HepG2 (cell line): ENCODE measurements around the gene KCNT1. TPM values are rescaled to one million over a fixed set of nuclear protein-coding genes. Genes with fewer than 3 reads are reported as not detected.

Experiments used
- ATAC-seq: fragments of 200-7000 bp; cut with Tn5 transposase; 3 replicates; pipeline ENCODE4 v1.9.1; 2020; ENCODE audit warnings: mild to moderate bottlenecking, moderate library complexity
- BruUV-seq: library from RNA; stranded (reverse); fragments of 400-500 nt; replicated peaks from 2 replicates; lab custom pipeline; 2021; lab: Mats Ljungman, UMichigan
- CTCF ChIA-PET: fragments of 300-600 bp; formaldehyde crosslinking; extraction: SDS; loops from one replicate; lab custom pipeline; 2021; ENCODE audit warnings: low total read pairs, inconsistent platforms, low intra/inter-chr PET ratio; lab: Yijun Ruan, JAX
- POLR2A ChIA-PET: fragments of 350-600 bp; sonication (Branson Sonifier 250); formaldehyde crosslinking; loops from one replicate; lab custom pipeline; 2020; ENCODE audit warnings: antibody characterized with exemption, inconsistent platforms; lab: Yijun Ruan, JAX
- DNase-seq: peaks from one replicate; pipeline ENCODE4 v3.0.0-alpha.2; 2015; ENCODE audit warnings: low spot score
- FAIRE-seq: peaks from 3 replicates; lab custom pipeline; 2011; peaks lifted over from hg19 to GRCh38; lab: Jason Lieb, UNC
- H2AFZ ChIP-seq: one replicate; pipeline ENCODE4 v1.6.1; 2011; ENCODE audit warnings: low read length, inconsistent platforms
- H3K27ac ChIP-seq: fragments of 300-600 bp; 3 replicates; pipeline ENCODE4 v1.8.0; 2011; ENCODE audit warnings: mixed run types, mild to moderate bottlenecking, mixed read lengths, low read length, inconsistent platforms; ENCODE audit not compliant: insufficient read depth; ENCODE audit errors: extremely low read length
- H3K27me3 ChIP-seq, 2 experiments: fragments of 200-600 bp in 1 of 2; 2 replicates in 1 of 2; 3 replicates in 1 of 2; pipeline versions ENCODE4 v1.6.0 to v1.8.0; 2011; ENCODE audit warnings: low read length in 2 of 2, mild to moderate bottlenecking in 2 of 2, moderate library complexity in 2 of 2, inconsistent platforms in 1 of 2; ENCODE audit not compliant: insufficient read depth in 2 of 2, control insufficient read depth in 1 of 2
- H3K36me3 ChIP-seq, 2 experiments: fragments of 200-600 bp in 1 of 2; replicated peaks in 1 of 2; 2 replicates in 1 of 2; 3 replicates in 1 of 2; pipeline versions ENCODE4 v1.5.1 to v1.8.0; 2011; ENCODE audit warnings: low read length in 2 of 2, inconsistent platforms in 1 of 2; ENCODE audit not compliant: insufficient read depth in 2 of 2, control insufficient read depth in 1 of 2
- H3K4me1 ChIP-seq: 2 replicates; pipeline ENCODE4 v1.5.1; 2012; ENCODE audit warnings: low read length, inconsistent platforms; ENCODE audit not compliant: insufficient read depth
- H3K4me2 ChIP-seq: 2 replicates; pipeline ENCODE4 v1.6.0; 2011; ENCODE audit warnings: low read depth, low read length, inconsistent platforms
- H3K4me3 ChIP-seq, 3 experiments: fragments of 200-600 bp in 1 of 3; sonication (generic), shearing (Covaris generic) in 1 of 3; replicated peaks in 1 of 3; 2 replicates each; pipeline ENCODE4 v1.5.1; 2011 to 2016; ENCODE audit warnings: low read length in 3 of 3, inconsistent platforms in 2 of 3, low read depth in 2 of 3, mild to moderate bottlenecking in 2 of 3, control low read depth in 1 of 3, mixed read lengths in 1 of 3; ENCODE audit not compliant: insufficient read depth in 1 of 3
- H3K79me2 ChIP-seq: one replicate; pipeline ENCODE4 v1.6.1; 2011; ENCODE audit warnings: low read length, inconsistent platforms; ENCODE audit not compliant: insufficient read depth
- H3K9ac ChIP-seq: 2 replicates; pipeline ENCODE4 v1.6.0; 2011; ENCODE audit warnings: mild to moderate bottlenecking, low read depth, low read length, inconsistent platforms; ENCODE audit not compliant: insufficient read depth
- H3K9me3 ChIP-seq: 2 replicates; pipeline ENCODE4 v1.5.1; 2012; ENCODE audit warnings: mild to moderate bottlenecking, low read length
- H4K20me1 ChIP-seq: 2 replicates; pipeline ENCODE4 v1.6.0; 2011; ENCODE audit warnings: inconsistent platforms, mild to moderate bottlenecking, low read length, moderate library complexity; ENCODE audit not compliant: insufficient read depth
- KLF13 ChIP-seq: sonication (generic); formaldehyde crosslinking; IDR thresholded peaks from 2 replicates; pipeline ENCODE4 v1.4.0; 2020; ENCODE audit warnings: mild to moderate bottlenecking, missing genetic modification reagents
- NFE2 ChIP-seq: sonication (generic); formaldehyde crosslinking; IDR thresholded peaks from 2 replicates; pipeline ENCODE4 v1.4.0; 2020; ENCODE audit warnings: missing genetic modification reagents
- NONO ChIP-seq, 2 experiments: fragments of 450-650 bp in 1 of 2; sonication (generic) in 1 of 2; formaldehyde crosslinking in 1 of 2; IDR thresholded peaks in 1 of 2; conservative IDR thresholded peaks in 1 of 2; 2 replicates each; pipeline versions ENCODE4 v1.6.1 to v1.8.0; 2017 to 2022; ENCODE audit warnings: mild to moderate bottlenecking in 1 of 2, missing genetic modification reagents in 1 of 2, moderate library complexity in 1 of 2
- NR2F2 ChIP-seq: IDR thresholded peaks from 2 replicates; pipeline ENCODE4 v1.6.1; 2012; ENCODE audit warnings: low read depth, inconsistent platforms, borderline replicate concordance
- NR3C1 ChIP-seq: sonication (generic); formaldehyde crosslinking; IDR thresholded peaks from 2 replicates; pipeline ENCODE4 v1.4.0; 2020; ENCODE audit warnings: missing genetic modification reagents
- POGK ChIP-seq: sonication (generic); formaldehyde crosslinking; conservative IDR thresholded peaks from 2 replicates; pipeline ENCODE4 v1.8.0; 2022; ENCODE audit warnings: mild to moderate bottlenecking, moderate library complexity, missing genetic modification reagents
- PRMT3 ChIP-seq: sonication (generic); formaldehyde crosslinking; IDR thresholded peaks from 2 replicates; pipeline ENCODE4 v1.8.1; 2022; ENCODE audit warnings: low read depth, mild to moderate bottlenecking, moderate library complexity, missing genetic modification reagents, borderline replicate concordance
- WIZ ChIP-seq: sonication (generic); formaldehyde crosslinking; IDR thresholded peaks from 2 replicates; pipeline ENCODE4 v1.5.1; 2020; ENCODE audit warnings: mild to moderate bottlenecking, missing genetic modification reagents
- ZNF136 ChIP-seq: sonication (generic); formaldehyde crosslinking; IDR thresholded peaks from 2 replicates; pipeline ENCODE4 v1.8.1; 2022; ENCODE audit warnings: low read depth, mild to moderate bottlenecking, moderate library complexity, missing genetic modification reagents
- ZNF530 ChIP-seq: sonication (generic); formaldehyde crosslinking; IDR thresholded peaks from 2 replicates; pipeline ENCODE4 v1.5.0; 2020; ENCODE audit warnings: low read depth, mild to moderate bottlenecking, missing genetic modification reagents
- ZNF558 ChIP-seq: sonication (generic); formaldehyde crosslinking; IDR thresholded peaks from 2 replicates; pipeline ENCODE4 v1.9.0; 2022; ENCODE audit warnings: mild to moderate bottlenecking, missing genetic modification reagents, borderline replicate concordance
- ZNF75D ChIP-seq: sonication (generic); formaldehyde crosslinking; IDR thresholded peaks from 2 replicates; pipeline ENCODE4 v1.8.1; 2023; ENCODE audit warnings: missing genetic modification reagents, mild to moderate bottlenecking, borderline replicate concordance
- ZNF839 ChIP-seq: sonication (generic); formaldehyde crosslinking; IDR thresholded peaks from 2 replicates; pipeline ENCODE4 v1.4.0; 2020; ENCODE audit warnings: missing genetic modification reagents, mild to moderate bottlenecking, borderline replicate concordance
- WGBS: methylation state at CpG from one replicate; pipeline ENCODE4 v1.1.6; 2017; ENCODE audit warnings: low lambda C conversion rate; 5-methylcytosine and 5-hydroxymethylcytosine counted together
- in situ Hi-C: cut with HindIII; loops from 2 replicates; pipeline ENCODE4 v1.10.0; 2017; ENCODE audit warnings: low pct_unique_long_range_greater_than_20kb; ENCODE audit not compliant: extremely low pct_ligation_motif_present
- intact Hi-C: fragments of 100-400 bp; cut with micrococcal nuclease; formaldehyde crosslinking; loops from one replicate; pipeline ENCODE4 v1.10.0; 2022; ENCODE audit not compliant: unreplicated experiment
- polyA plus RNA-seq, 8 experiments: library from polyadenylated mRNA; depleted of rRNA in 3 of 8; stranded (reverse) in 7 of 8; unstranded in 1 of 8; fragments of >200 nt; fragmentation: Illumina TruSeq in 4 of 8; extraction: Trizol in 4 of 8; gene quantifications; 2 replicates each; pipeline versions ENCODE4 v1.2.1 to v1.2.3, GENCODE V29; 2011 to 2016; ENCODE audit warnings: low read depth in 4 of 8, missing spikeins in 1 of 8, mixed read lengths in 1 of 8; ENCODE audit not compliant: insufficient read depth in 1 of 8
- total RNA-seq, 5 experiments: library from RNA; depleted of rRNA; stranded (reverse); fragments of >200 nt; fragmentation: Illumina TruSeq; extraction: Trizol; gene quantifications; 2 replicates each; pipeline ENCODE4 v1.2.3, GENCODE V29; 2016; ENCODE audit warnings: low read depth in 1 of 5
- TF ChIP-seq, protein P1 (sequence below): sonication (generic); formaldehyde crosslinking; IDR thresholded peaks from 2 replicates; pipeline ENCODE4 v1.5.0; 2020; ENCODE audit warnings: mild to moderate bottlenecking, missing genetic modification reagents, moderate library complexity

Gene KCNT1
- total and polyA plus RNA-seq, 2 of the 13 experiments (the other 11 are each of a cell fraction or from before 2014, with no cell fraction given): not detected

- BruUV-seq: no TSS peak
- H4K20me1 ChIP-seq: 0 out of 2 replicates have a peak, but pooled peaks cover 5% of the 10 kb centered on the region
- no peak overlapping the region for H3K4me3 ChIP-seq
- ChIA-PET POLR2A (no interaction called here), CTCF (no interaction called here)
- peaks cover 15 to 48% of the 10 kb centered on the region in 2 experiments; a peak in 4 of 5 replicates for H3K27me3 ChIP-seq
- FAIRE-seq (no peak), DNase-seq (no peak), ATAC-seq (no peak)
- WGBS: 19% methylated on average over 4 of the region's 4 CpGs
- intact Hi-C loops (no loop called here), in situ Hi-C loops (no loop called here)
- no peak for TF ChIP-seq NFE2 (CRISPR knock-in tag)
- no peaks in the 10 kb centered on the region for H3K79me2 ChIP-seq
- H3K4me2 ChIP-seq: no peak overlapping the region
- H2AFZ ChIP-seq: no peak overlapping the region
- no peak overlapping the region for H3K9ac ChIP-seq
- H3K36me3 ChIP-seq: no peaks in the 10 kb centered on the region
- H3K9me3 ChIP-seq: no peaks in the 10 kb centered on the region
- H3K27ac ChIP-seq: no peak overlapping the region
- no peaks in the 10 kb centered on the region for H3K4me1 ChIP-seq
Measured at GRCh38 chr9:135795391-135795790, 93.4 kb downstream of the KCNT1 start.

- DNase-seq: no peak
- Histone ChIP-seq H3K36me3 (no peaks in the 10 kb centered on the region), H3K9ac (no peak overlapping the region), H3K4me3 (no peak overlapping the region), H2AFZ (no peak overlapping the region), H3K79me2 (no peaks in the 10 kb centered on the region), H3K27me3 (peaks cover 9 to 32% of the 10 kb centered on the region in 2 experiments; a peak in 4 of 5 replicates), H3K4me2 (no peak overlapping the region), H4K20me1 (0 out of 2 replicates have a peak, but pooled peaks cover 5% of the 10 kb centered on the region), H3K4me1 (no peaks in the 10 kb centered on the region), H3K9me3 (no peaks in the 10 kb centered on the region), H3K27ac (no peak overlapping the region)
- in situ Hi-C loops (no loop called here), intact Hi-C loops (no loop called here)
- ChIA-PET CTCF (no interaction called here), POLR2A (no interaction called here)
- no peak for FAIRE-seq
- no TSS peak for BruUV-seq
- ATAC-seq: no peak
- WGBS: 43% methylated on average over 4 of the region's 22 CpGs
- TF ChIP-seq, protein P1, sequence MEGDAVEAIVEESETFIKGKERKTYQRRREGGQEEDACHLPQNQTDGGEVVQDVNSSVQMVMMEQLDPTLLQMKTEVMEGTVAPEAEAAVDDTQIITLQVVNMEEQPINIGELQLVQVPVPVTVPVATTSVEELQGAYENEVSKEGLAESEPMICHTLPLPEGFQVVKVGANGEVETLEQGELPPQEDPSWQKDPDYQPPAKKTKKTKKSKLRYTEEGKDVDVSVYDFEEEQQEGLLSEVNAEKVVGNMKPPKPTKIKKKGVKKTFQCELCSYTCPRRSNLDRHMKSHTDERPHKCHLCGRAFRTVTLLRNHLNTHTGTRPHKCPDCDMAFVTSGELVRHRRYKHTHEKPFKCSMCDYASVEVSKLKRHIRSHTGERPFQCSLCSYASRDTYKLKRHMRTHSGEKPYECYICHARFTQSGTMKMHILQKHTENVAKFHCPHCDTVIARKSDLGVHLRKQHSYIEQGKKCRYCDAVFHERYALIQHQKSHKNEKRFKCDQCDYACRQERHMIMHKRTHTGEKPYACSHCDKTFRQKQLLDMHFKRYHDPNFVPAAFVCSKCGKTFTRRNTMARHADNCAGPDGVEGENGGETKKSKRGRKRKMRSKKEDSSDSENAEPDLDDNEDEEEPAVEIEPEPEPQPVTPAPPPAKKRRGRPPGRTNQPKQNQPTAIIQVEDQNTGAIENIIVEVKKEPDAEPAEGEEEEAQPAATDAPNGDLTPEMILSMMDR (CRISPR knock-in tag): no peak
- TF ChIP-seq ZNF136 (CRISPR knock-in tag) (no peak), ZNF530 (no peak), NONO (IDR thresholded peaks at IDR 0.05) (no peak), NONO (CRISPR knock-in tag; conservative IDR thresholded peaks at IDR 0.05) (no peak), PRMT3 (no peak), NR3C1 (no peak), KLF13 (no peak), WIZ (CRISPR knock-in tag) (no peak), ZNF839 (CRISPR knock-in tag) (no peak), NR2F2 (no peak), ZNF75D (CRISPR knock-in tag) (no peak), POGK (CRISPR knock-in tag) (no peak), ZNF558 (CRISPR knock-in tag) (no peak)
Measured at GRCh38 chr9:135796784-135797485, 95.0 kb downstream of the KCNT1 start.
